SU-DHL-6 (cell line): ENCODE results near the gene ABCD3.

Experiments
- CTCF ChIP-seq: fragments of 200-600 bp; sonication (generic); IDR thresholded peaks from one replicate; pipeline ENCODE4 v1.5.1; 2017; ENCODE audit warnings: antibody characterized with exemption, mild to moderate bottlenecking, low read length, moderate library complexity; ENCODE audit not compliant: insufficient read depth, poor library complexity, severe bottlenecking
- EZH2phosphoT487 ChIP-seq: fragments of 200-600 bp; sonication (generic), shearing (Covaris generic); conservative IDR thresholded peaks from 2 replicates; pipeline ENCODE4 v1.6.1; 2018; ENCODE audit warnings: mild to moderate bottlenecking, antibody characterized with exemption, low read length, moderate library complexity, mixed read lengths

- no peak for TF ChIP-seq CTCF
- TF ChIP-seq EZH2phosphoT487, result no peak
Measured at GRCh38 chr1:94428441-94428840, 10.3 kb downstream of the ABCD3 start.
